ENCODE measurements around the gene FAM20B. TPM values are rescaled to one million over a fixed set of nuclear protein-coding genes. Genes with fewer than 3 reads are reported as not detected.

Gene FAM20B
- total and polyA plus RNA-seq, 2 donors, result 28.3 to 37.6 TPM

GRCh38 chr1:179047636-179047997 is 21.9 kb downstream of the FAM20B start:
- H3K4me3 ChIP-seq (ENCODE audit: low read depth, low read length), result no peak overlapping the region
- no peak for DNase-seq (ENCODE audit: extremely low spot score)

GRCh38 chr1:179048339-179049124 is 22.8 kb downstream of the FAM20B start:
- DNase-seq (ENCODE audit: extremely low spot score), result no peak
- WGBS, result 97% methylated on average over 1 of the region's 1 CpG
- H3K4me3 ChIP-seq (ENCODE audit: low read depth, low read length), result no peak overlapping the region
- peaks cover 4% of the 10 kb centered on the region for H3K36me3 ChIP-seq (ENCODE audit: insufficient read depth)
- H3K27ac ChIP-seq (ENCODE audit: low read depth), result no peak overlapping the region
- H3K4me1 ChIP-seq (ENCODE audit: insufficient read depth), result no peaks in the 10 kb centered on the region

More at GRCh38 chr1:179047636-179047997, 21.9 kb downstream of the FAM20B start:
- peaks cover 4% of the 10 kb centered on the region for H3K36me3 ChIP-seq (ENCODE audit: insufficient read depth)
- H3K4me1 ChIP-seq (ENCODE audit: insufficient read depth), result no peaks in the 10 kb centered on the region
- H3K27ac ChIP-seq (ENCODE audit: low read depth), result no peak overlapping the region

GRCh38 chr1:179052776-179053175 is 27.1 kb downstream of the FAM20B start:
- DNase-seq (ENCODE audit: extremely low spot score), result no peak
- Histone ChIP-seq H3K36me3 (ENCODE audit: insufficient read depth) (peaks cover 5% of the 10 kb centered on the region), H3K27ac (ENCODE audit: low read depth) (no peak overlapping the region), H3K4me1 (ENCODE audit: insufficient read depth) (no peaks in the 10 kb centered on the region), H3K4me3 (ENCODE audit: low read depth, low read length) (no peak overlapping the region)
- WGBS, result 91% methylated on average over 2 of the region's 2 CpGs

- Histone ChIP-seq H3K4me3 (ENCODE audit: low read depth, low read length) (no peak overlapping the region), H3K36me3 (ENCODE audit: insufficient read depth) (peaks cover 3% of the 10 kb centered on the region), H3K4me1 (ENCODE audit: insufficient read depth) (no peaks in the 10 kb centered on the region), H3K27ac (ENCODE audit: low read depth) (no peak overlapping the region)
- DNase-seq (ENCODE audit: extremely low spot score), result no peak
- 82% methylated on average over 2 of the region's 2 CpGs for WGBS
These were observed 27.8 kb downstream of the FAM20B start for GRCh38 chr1:179053486-179053885.

GRCh38 chr1:179055937-179056336 is 30.2 kb downstream of the FAM20B start:
- Histone ChIP-seq H3K4me1 (ENCODE audit: insufficient read depth) (no peaks in the 10 kb centered on the region), H3K27ac (ENCODE audit: low read depth) (no peak overlapping the region), H3K36me3 (ENCODE audit: insufficient read depth) (peaks cover 3% of the 10 kb centered on the region), H3K4me3 (ENCODE audit: low read depth, low read length) (no peak overlapping the region)
- 96% methylated on average over 2 of the region's 2 CpGs for WGBS
- no peak for DNase-seq (ENCODE audit: extremely low spot score)

GRCh38 chr1:179058487-179059483 is 33.1 kb downstream of the FAM20B start:
- H3K27ac ChIP-seq (ENCODE audit: low read depth), result no peak overlapping the region
- H3K4me3 ChIP-seq (ENCODE audit: low read depth, low read length), result no peak overlapping the region
- no peak for DNase-seq (ENCODE audit: extremely low spot score)
- peaks cover 3% of the 10 kb centered on the region for H3K36me3 ChIP-seq (ENCODE audit: insufficient read depth)
- no peaks in the 10 kb centered on the region for H3K4me1 ChIP-seq (ENCODE audit: insufficient read depth)
- 92% methylated on average over 3 of the region's 3 CpGs for WGBS

GRCh38 chr1:179061360-179062282 is 35.9 kb downstream of the FAM20B start:
- DNase-seq (ENCODE audit: extremely low spot score), result no peak
- no peak overlapping the region for H3K27ac ChIP-seq (ENCODE audit: low read depth)
- no peaks in the 10 kb centered on the region for H3K36me3 ChIP-seq (ENCODE audit: insufficient read depth)
- WGBS, result 94% methylated on average over 8 of the region's 8 CpGs
- H3K4me3 ChIP-seq (ENCODE audit: low read depth, low read length), result no peak overlapping the region
- no peaks in the 10 kb centered on the region for H3K4me1 ChIP-seq (ENCODE audit: insufficient read depth)

GRCh38 chr1:179066471-179066870 is 40.8 kb downstream of the FAM20B start:
- Histone ChIP-seq H3K27ac (ENCODE audit: low read depth) (no peak overlapping the region), H3K4me1 (ENCODE audit: insufficient read depth) (no peaks in the 10 kb centered on the region), H3K36me3 (ENCODE audit: insufficient read depth) (no peaks in the 10 kb centered on the region), H3K4me3 (ENCODE audit: low read depth, low read length) (no peak overlapping the region)
- DNase-seq (ENCODE audit: extremely low spot score), result no peak
- 98% methylated on average over 4 of the region's 4 CpGs for WGBS

GRCh38 chr1:179077396-179077795 is 51.7 kb downstream of the FAM20B start:
- 86% methylated on average over 7 of the region's 7 CpGs for WGBS
- Histone ChIP-seq H3K36me3 (ENCODE audit: insufficient read depth) (no peaks in the 10 kb centered on the region), H3K4me3 (ENCODE audit: low read depth, low read length) (no peak overlapping the region), H3K27ac (ENCODE audit: low read depth) (no peak overlapping the region), H3K4me1 (ENCODE audit: insufficient read depth) (peaks cover 3% of the 10 kb centered on the region)
- no peak for DNase-seq (ENCODE audit: extremely low spot score)

GRCh38 chr1:179079113-179079761 is 53.5 kb downstream of the FAM20B start:
- Histone ChIP-seq H3K36me3 (ENCODE audit: insufficient read depth) (no peaks in the 10 kb centered on the region), H3K27ac (ENCODE audit: low read depth) (no peak overlapping the region), H3K4me1 (ENCODE audit: insufficient read depth) (peaks cover 3% of the 10 kb centered on the region), H3K4me3 (ENCODE audit: low read depth, low read length) (no peak overlapping the region)
- DNase-seq (ENCODE audit: extremely low spot score), result peak; percentile 60
- WGBS, result 52% methylated on average over 18 of the region's 18 CpGs

- H3K36me3 ChIP-seq (ENCODE audit: insufficient read depth), result no peaks in the 10 kb centered on the region
- DNase-seq (ENCODE audit: extremely low spot score), result no peak
- WGBS, result 35% methylated on average over 18 of the region's 18 CpGs
These were observed 55.4 kb downstream of the FAM20B start for GRCh38 chr1:179080866-179081686.

GRCh38 chr1:179081687-179082332 is 56.1 kb downstream of the FAM20B start, which contains the start of gene TOR3A:
TOR3A (plus strand) TSS chr1:179082070; CDS start chr1:179082129, 59 bp downstream.
- H3K4me1 ChIP-seq (ENCODE audit: insufficient read depth), result peaks cover 3% of the 10 kb centered on the region
- peak within 1 kb of the TSS; percentile 65 for H3K27ac ChIP-seq (ENCODE audit: low read depth)
- H3K36me3 ChIP-seq (ENCODE audit: insufficient read depth), result no peaks in the 10 kb centered on the region
- under 1% methylated on average over 51 of the region's 51 CpGs for WGBS
- peak; percentile 46 for DNase-seq (ENCODE audit: extremely low spot score)
- H3K4me3 ChIP-seq (ENCODE audit: low read depth, low read length), result peak within 1 kb of the TSS; percentile 76

More at GRCh38 chr1:179080866-179081686, 55.4 kb downstream of the FAM20B start:
- Histone ChIP-seq H3K4me1 (ENCODE audit: insufficient read depth) (peaks cover 3% of the 10 kb centered on the region), H3K27ac (ENCODE audit: low read depth) (no peak overlapping the region), H3K4me3 (ENCODE audit: low read depth, low read length) (peak overlapping the region; percentile 76)

Measured in urinary bladder (tissue), 4 donors.